GM20000 (cell line): ENCODE measurements around the gene CILP2.

Source experiments
- DNase-seq: peaks from one replicate; pipeline ENCODE4 v3.0.0; 2012; ENCODE audit warnings: low spot score
- CTCF ChIP-seq: IDR thresholded peaks from 2 replicates; pipeline ENCODE4 v1.5.1; 2012; ENCODE audit warnings: mild to moderate bottlenecking, control low read depth; ENCODE audit errors: extremely low read depth, missing control alignments

The CILP2 gene

GRCh38 chr19:19501798-19502197 is 36.3 kb upstream of the CILP2 start:
- no peak for TF ChIP-seq CTCF
- DNase-seq: no peak

- DNase-seq: no peak
- TF ChIP-seq CTCF: no peak
These were observed 35.8 kb upstream of the CILP2 start for GRCh38 chr19:19502281-19502680.

- no peak for TF ChIP-seq CTCF
- no peak for DNase-seq
These were observed 35.1 kb upstream of the CILP2 start for GRCh38 chr19:19502808-19503602.

- no peak for TF ChIP-seq CTCF
- DNase-seq: no peak
These were observed 33.1 kb upstream of the CILP2 start for GRCh38 chr19:19504754-19505668.

- no peak for TF ChIP-seq CTCF
- no peak for DNase-seq
These were observed 32.3 kb upstream of the CILP2 start for GRCh38 chr19:19505669-19506326.

GRCh38 chr19:19506592-19506991 is 31.5 kb upstream of the CILP2 start:
- no peak for TF ChIP-seq CTCF
- no peak for DNase-seq
